Epithelial cell of esophagus (primary cell): ENCODE measurements around the gene KLHDC4.
"Not testable (repeated sequence)": the region's sequence is repeated elsewhere in the genome, so short reads cannot be mapped to it uniquely, and the experiment has no call there.

ENCODE experiments used
- DNase-seq: peaks from one replicate; pipeline ENCODE4 v3.0.0; 2010; ENCODE audit warnings: low read depth
- H3K4me3 ChIP-seq: 2 replicates; pipeline ENCODE4 v1.5.1; 2011; ENCODE audit warnings: mild to moderate bottlenecking, low read length, control low read depth
- TF ChIP-seq, protein P1 (sequence below): IDR thresholded peaks from 2 replicates; pipeline ENCODE4 v1.5.1; 2011; ENCODE audit warnings: low read depth, mild to moderate bottlenecking, low read length, control low read depth, inconsistent platforms; ENCODE audit not compliant: insufficient read depth; ENCODE audit errors: missing control alignments

Gene KLHDC4

DNA sequence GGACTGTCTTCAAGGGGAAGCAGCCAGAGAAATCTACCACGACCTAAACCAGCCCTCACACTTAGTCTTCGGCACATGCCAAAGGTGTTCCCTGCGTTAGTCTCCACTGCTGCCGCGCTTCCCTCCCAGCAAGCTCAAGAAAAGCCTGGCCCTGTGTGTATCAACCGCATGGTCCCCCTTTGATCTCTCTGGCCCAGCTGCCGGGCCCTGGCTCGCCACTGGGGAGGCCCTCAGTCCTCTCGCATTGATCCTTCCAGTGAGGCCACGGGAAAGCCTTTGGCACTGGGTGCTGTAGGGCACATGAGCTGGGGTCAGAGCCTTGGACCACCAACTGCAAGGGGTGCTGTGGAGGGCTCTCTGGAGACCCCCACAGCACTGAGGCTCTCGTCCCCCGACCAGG is 29.6 kb upstream of the KLHDC4 start:
- DNase-seq, result no peak
- TF ChIP-seq, protein P1, sequence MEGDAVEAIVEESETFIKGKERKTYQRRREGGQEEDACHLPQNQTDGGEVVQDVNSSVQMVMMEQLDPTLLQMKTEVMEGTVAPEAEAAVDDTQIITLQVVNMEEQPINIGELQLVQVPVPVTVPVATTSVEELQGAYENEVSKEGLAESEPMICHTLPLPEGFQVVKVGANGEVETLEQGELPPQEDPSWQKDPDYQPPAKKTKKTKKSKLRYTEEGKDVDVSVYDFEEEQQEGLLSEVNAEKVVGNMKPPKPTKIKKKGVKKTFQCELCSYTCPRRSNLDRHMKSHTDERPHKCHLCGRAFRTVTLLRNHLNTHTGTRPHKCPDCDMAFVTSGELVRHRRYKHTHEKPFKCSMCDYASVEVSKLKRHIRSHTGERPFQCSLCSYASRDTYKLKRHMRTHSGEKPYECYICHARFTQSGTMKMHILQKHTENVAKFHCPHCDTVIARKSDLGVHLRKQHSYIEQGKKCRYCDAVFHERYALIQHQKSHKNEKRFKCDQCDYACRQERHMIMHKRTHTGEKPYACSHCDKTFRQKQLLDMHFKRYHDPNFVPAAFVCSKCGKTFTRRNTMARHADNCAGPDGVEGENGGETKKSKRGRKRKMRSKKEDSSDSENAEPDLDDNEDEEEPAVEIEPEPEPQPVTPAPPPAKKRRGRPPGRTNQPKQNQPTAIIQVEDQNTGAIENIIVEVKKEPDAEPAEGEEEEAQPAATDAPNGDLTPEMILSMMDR, result no peak
- H3K4me3 ChIP-seq, result no peak overlapping the region

DNA sequence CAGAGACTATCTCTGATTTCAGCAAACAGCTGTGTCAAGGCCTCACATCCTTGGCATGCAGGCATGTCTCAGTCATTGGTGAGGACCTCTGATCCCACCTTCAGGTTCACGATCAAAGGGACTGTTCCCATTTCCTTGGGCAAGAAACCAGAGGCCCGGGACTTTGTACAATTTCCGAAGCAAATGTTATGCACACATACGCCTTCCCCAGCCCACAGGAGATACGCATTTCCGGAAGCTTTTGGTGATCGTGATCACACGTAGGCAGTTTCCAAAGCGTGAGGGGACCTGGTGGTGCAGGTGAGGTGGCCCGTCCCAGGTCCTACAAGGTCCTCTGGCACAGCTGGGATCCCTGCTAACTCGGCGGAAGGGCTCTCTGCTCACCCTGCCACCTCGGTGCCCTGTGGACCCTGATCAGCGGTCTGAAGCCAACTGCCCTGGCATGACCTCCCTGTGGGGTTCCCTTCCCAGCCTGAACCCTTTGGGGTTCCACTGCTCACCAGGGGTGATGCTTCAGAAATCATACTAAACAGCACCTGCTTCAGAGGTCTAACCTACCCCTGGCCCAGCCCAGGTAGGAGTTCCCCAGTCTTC is 28.8 kb upstream of the KLHDC4 start:
- no peak overlapping the region for H3K4me3 ChIP-seq
- no peak for DNase-seq
- TF ChIP-seq, protein P1, result no peak

DNA sequence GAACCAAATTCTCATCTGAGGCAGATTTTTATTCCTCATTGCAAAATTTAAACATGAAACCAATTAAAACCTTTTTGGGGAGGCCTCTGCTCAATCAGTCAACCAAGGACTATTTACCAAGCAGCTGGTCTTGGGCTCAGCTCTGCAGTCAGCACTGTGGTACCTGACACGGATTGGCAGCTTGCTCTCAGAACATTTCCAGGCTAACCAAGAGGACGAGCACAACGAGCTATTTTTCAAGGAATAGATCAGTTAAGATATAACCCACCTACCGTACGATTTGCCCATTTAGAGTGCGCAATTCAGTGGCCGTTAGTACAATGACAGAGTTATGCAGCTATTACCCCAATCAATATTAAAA is 26.4 kb upstream of the KLHDC4 start:
- no peak overlapping the region for H3K4me3 ChIP-seq
- DNase-seq, result no peak
- TF ChIP-seq, protein P1, result no peak

DNA sequence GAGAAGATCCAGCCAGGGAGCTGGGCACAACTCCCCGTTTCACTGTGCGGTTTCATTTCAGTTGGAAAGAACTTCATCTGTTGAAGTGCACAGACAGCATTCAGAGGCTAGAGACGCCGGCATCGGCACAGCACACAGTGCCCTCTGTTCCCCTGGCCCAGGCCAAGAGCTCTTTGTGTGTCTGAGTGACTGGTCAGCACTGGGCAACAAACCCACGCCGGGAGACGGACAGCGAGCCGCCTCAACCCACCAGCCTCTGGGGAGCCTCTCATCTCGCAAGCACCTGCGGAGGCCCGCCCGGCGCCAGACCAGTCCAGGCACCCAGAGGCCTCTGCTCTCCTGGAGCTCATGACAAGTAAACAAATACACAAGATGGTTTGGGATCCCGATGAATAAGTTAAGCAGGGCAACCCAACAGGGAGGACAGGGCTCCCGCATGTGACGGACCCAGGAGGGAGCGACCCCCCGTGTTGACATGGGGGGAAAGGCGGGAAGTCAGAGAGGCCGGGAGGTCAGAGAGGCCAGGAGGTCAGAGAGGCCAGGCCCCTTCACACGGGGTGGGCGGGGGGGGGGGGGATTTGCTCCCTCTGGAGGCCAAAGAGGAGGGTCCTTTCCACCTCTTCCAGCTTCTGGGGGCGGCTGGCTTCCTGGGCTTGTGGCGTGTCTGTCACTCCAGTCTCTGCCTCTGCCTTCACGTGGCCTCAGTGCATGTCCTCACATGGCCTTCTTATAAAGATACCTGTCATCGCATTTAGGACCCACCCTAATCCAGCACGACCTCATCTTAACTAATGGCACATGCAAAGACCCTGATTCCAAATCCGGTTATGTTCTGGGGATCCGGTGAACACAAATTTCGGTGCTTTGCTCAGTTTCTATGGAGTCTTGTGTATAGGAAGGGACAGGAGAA is 25.8 kb upstream of the KLHDC4 start:
- no peak overlapping the region for H3K4me3 ChIP-seq
- DNase-seq, result peak; percentile 34
- TF ChIP-seq, protein P1, result no peak

DNA sequence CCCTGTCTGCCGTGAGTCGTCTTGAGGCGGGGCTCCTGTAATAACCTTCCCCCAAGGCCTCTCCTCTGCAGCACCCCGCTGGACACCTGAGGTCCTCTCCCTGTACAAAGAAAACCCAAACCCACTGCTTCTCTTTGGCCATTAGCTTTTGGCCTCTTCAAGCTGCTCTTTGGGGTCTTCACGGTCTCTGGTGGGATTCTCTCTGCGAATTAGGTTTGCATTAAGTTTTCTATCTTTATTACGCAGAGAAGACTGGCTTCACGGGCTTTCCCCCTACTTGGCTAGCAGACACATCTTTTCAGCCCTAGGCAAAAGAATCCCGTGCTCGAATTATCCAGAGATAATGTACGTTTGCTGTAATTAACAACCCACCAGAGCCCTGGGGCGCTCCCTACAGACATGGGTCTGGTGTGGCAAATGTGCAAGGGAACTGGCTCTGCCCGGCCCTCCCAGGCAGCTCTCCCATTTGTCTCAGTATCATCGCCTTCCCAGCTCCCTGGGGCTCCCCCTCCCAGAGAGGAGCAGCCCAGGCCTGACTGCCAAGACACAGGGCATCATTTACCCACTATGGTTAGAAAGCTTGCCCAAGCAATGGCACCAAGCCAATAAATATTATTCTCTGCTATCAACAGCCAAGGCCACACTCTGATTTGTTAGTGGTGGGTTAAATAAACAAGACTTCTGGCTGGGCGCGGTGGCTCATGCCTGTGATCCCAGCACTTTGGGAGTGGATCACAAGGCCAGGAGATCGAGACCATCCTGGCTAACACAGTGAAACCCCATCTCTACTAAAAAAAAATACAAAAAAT is 24.7 kb upstream of the KLHDC4 start:
- H3K4me3 ChIP-seq, result no peak overlapping the region
- TF ChIP-seq, protein P1, result no peak
- DNase-seq, result peak; percentile 88

DNA sequence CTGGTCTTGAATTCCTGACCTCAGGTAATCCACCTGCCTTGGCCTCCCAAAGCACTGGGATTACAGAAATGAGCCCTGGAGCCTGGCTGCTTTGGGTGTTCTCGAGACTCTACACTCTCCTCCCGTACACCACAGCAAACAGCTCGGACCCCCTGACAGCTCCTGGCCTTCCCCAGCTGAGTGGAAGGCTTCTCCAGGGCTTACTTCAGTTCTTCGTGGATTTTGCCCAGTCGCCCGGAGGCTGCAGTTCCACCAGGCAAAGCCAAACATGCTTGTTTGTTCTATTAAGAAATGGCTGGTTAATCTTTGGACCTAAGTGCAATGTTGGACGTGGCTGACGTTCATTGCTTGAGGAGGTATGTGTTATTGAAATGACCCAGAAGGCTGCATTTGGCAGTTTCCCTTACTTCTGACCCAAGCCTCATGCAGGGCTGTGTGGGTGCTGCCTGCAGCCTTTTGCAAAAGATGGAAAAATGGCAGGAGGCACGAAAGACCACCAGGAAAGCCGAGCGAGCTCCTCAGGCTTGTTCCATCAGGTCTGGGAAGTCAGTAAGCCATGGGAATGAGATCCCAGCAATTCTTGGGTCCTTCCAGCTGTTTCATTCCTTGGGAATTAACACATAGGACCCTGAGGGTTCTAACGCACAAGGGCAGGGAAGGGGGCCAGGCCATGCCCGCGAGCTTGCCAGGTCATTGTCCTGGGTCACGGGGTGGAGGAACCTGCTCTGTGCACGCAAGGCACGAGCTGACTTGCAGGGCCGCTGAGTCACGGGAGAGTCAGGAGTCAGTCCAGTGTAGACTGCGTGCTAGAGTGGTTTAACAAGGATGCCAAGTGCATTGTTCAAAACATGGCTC is 23.9 kb upstream of the KLHDC4 start:
- no peak overlapping the region for H3K4me3 ChIP-seq
- TF ChIP-seq, protein P1, result no peak
- peak; percentile 100 for DNase-seq

DNA sequence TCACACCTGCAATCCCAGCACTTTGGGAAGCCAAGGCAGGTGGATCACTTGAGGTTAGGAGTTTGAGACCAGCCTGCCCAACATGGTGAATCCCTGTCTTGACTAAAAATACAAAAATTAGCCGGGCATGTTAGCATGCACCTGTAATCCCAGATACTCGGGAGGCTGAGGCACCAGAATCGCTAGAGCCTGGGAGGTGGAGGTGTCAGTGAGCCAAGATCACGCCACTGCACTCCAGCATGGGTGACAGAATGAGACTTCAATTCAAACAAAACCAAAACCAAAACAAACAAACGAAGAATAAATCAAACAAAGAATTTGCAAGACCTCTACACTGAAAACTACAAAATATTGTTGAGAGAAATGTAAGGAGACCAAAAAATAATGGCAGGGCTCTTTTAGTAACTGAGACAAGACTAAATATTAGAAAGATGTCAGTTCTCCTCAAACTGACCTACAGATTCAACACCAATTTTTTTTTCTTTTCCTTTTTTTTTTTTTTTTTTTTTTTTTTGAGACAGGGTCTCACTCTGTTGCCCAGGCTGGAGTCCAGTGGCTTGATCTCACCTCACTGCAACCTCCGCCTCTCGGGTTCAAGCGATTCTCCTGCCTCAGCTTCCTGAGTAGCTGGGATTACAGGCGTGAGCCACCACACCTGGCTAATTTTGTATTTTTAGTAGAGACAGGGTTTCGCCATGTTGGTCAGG is 23.1 kb upstream of the KLHDC4 start:
- DNase-seq, H3K4me3 ChIP-seq: not testable (repeated sequence)

DNA sequence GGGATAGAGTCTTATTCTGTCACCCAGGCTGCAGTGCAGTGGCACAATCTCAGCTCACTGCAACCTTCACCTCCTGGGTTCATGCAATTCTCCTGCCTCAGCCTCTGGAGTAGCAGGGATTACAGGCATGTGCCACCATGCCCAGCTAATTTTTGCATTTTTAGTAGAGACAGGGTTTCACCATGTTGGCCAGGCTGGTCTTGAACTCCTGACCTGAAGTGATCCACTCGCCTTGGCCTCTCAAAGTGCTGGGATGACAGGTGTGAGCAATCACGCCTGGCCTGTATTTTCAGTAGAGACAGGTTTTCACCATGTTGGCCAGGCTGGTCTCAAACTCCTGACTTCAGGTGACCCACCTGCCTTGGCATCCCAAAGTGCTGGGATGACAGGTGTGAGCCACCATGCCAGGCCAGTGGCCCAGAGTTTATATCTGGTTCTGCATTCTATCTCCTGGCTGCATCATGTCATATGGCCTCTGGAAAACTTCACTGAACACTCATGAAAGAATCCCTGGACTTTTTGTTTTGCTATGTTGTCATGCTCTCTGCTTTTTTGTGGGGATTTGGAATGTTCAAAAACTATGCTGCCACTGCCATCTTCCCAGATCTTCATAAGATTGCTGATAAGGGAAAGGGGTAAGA is 21.8 kb upstream of the KLHDC4 start:
- H3K4me3 ChIP-seq, DNase-seq: not testable (repeated sequence)
